22Rv1 (cell line): ENCODE data around the gene CORO6.
"Not testable (repeated sequence)": the region's sequence is repeated elsewhere in the genome, so short reads cannot be mapped to it uniquely, and the experiment has no call there.

ENCODE experiments used
- ZFX ChIP-seq: fragments of 450-650 bp; IDR thresholded peaks from 2 replicates; pipeline ENCODE4 v1.6.1; 2017; ENCODE audit warnings: antibody characterized with exemption, borderline replicate concordance
- TF ChIP-seq, protein P1 (sequence below): fragments of 450-650 bp; IDR thresholded peaks from 2 replicates; pipeline ENCODE4 v1.5.1; 2017; ENCODE audit warnings: mild to moderate bottlenecking

DNA sequence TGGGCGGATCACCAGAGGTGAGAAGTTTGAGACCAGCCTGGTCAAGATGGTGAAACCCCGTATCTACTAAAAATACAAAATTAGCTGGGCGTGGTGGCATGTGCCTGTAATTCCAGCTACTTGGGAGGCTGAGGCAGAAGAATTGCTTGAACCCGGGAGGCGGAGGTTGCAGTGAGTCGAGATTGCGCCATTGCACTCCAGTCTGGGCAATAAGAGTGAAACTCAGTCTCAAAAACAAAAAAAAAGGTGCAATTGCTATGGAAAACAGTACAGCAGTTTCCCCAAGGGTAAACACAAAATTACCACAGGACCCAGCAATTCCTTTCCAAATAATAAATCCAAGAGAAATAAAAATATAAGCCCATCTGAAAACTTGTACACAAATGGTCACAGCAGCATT lies 29.2 kb upstream of the CORO6 start:
- TF ChIP-seq, protein P1, sequence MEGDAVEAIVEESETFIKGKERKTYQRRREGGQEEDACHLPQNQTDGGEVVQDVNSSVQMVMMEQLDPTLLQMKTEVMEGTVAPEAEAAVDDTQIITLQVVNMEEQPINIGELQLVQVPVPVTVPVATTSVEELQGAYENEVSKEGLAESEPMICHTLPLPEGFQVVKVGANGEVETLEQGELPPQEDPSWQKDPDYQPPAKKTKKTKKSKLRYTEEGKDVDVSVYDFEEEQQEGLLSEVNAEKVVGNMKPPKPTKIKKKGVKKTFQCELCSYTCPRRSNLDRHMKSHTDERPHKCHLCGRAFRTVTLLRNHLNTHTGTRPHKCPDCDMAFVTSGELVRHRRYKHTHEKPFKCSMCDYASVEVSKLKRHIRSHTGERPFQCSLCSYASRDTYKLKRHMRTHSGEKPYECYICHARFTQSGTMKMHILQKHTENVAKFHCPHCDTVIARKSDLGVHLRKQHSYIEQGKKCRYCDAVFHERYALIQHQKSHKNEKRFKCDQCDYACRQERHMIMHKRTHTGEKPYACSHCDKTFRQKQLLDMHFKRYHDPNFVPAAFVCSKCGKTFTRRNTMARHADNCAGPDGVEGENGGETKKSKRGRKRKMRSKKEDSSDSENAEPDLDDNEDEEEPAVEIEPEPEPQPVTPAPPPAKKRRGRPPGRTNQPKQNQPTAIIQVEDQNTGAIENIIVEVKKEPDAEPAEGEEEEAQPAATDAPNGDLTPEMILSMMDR = not testable (repeated sequence)
- TF ChIP-seq ZFX = not testable (repeated sequence)
